Measurements from ENCODE around the gene MBP.

Gene MBP

DNA sequence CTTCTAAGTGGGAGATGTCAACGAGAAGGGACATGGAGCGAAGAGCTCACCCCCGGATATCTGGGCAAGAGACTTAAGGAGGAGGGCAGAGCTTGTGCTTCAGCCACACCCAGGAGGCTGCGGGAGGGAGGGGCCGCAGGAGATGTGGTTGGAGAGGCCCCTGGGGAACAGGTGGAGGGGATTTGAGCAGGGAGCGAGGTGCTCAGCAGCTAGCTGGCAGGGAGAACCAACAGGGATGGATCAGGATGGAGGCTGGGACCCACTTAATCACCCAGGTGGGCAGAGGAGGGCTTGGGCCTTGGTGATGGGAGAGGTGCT, 78.3 kb downstream of the MBP start:
- no peak for DNase-seq (ENCODE audit: low spot score)
- TF ChIP-seq, protein P1, sequence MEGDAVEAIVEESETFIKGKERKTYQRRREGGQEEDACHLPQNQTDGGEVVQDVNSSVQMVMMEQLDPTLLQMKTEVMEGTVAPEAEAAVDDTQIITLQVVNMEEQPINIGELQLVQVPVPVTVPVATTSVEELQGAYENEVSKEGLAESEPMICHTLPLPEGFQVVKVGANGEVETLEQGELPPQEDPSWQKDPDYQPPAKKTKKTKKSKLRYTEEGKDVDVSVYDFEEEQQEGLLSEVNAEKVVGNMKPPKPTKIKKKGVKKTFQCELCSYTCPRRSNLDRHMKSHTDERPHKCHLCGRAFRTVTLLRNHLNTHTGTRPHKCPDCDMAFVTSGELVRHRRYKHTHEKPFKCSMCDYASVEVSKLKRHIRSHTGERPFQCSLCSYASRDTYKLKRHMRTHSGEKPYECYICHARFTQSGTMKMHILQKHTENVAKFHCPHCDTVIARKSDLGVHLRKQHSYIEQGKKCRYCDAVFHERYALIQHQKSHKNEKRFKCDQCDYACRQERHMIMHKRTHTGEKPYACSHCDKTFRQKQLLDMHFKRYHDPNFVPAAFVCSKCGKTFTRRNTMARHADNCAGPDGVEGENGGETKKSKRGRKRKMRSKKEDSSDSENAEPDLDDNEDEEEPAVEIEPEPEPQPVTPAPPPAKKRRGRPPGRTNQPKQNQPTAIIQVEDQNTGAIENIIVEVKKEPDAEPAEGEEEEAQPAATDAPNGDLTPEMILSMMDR (IDR thresholded peaks at IDR 0.05; ENCODE audit: extremely low read depth, missing control alignments): no peak

DNA sequence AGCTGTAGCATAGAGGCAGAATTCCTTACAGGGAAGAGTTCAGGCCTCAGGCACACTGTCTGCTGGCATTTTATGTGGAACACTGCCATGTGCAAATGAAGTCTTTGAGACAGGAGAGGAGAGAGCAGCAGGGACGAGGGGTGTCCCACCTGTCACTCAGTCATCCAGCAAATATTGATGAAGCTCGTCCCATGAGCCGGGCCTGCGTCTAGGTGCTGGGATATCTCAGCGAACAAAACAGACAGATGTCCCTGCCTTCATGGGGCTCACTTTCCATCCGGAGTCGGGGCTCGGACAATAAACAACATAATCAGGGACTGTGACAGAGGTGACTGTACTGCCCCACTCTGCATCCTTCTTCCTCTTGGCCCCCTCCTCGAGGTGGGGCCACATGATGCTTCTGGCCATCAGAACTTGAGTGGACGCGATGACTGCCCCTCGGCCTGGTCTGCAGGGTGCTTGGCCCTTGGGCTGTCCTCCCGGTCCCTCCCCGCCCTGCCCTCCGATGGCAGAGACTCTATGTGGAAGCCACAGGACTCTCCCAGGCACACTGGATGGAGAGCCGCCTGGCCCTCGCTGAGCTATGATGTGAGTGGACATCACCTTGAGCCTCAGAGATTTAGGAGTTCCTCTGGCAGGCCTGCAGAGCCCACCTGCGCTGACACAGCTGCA, 78.8 kb downstream of the MBP start:
- no peak for DNase-seq (ENCODE audit: low spot score)
- TF ChIP-seq, protein P1 (IDR thresholded peaks at IDR 0.05; ENCODE audit: extremely low read depth, missing control alignments): no peak

DNA sequence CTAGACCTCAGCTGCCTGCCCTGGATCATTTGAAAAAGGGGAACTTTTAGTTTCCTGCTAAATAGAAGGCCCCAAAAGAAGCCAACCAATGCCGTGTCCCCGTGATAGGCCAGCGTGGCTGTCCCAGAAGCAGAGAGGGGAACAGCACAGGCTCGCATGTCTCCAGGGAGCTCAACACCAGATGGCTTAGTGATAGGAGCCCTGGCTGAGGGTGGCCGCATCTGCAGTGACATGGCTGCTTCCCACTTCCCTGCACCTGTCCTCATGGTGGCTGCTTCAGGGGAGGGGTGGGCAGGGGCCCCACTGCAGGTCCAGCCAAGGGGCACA, 79.6 kb downstream of the MBP start:
- TF ChIP-seq, protein P1 (IDR thresholded peaks at IDR 0.05; ENCODE audit: extremely low read depth, missing control alignments): no peak
- DNase-seq (ENCODE audit: low spot score): no peak

DNA sequence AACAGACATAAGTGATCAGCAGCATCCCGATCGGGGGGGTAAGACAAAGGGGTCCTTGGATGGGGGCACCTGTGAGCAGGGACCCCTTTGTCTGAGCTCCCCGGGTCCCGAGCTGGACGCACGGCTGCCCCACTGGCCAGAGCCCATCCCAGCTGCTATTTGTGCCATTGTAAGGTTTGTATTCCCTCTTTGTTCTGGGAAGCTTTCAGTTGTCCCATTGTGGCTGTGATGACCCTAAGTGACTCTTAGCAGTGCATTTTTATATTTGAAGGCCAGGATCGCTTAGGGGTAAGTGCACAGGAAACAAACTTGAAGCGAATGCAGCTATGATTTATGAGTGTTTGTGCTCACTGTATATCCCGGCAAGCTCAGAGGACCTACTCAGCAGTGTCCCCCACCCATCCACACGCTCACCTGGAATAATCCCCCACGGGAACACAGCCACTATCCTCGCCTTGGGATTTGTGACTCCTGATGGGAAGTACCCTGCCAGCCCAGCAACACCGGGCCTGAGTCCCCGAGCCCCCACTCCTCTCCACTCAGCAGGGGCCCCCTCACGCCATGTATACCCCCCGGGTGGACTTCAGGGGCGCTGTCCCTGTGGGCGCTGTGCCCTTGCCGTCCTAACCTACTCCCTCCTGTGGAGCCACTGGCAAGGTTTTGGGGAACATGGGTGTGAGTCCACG, 80.1 kb downstream of the MBP start:
- TF ChIP-seq, protein P1 (IDR thresholded peaks at IDR 0.05; ENCODE audit: extremely low read depth, missing control alignments): no peak
- no peak for DNase-seq (ENCODE audit: low spot score)

DNA sequence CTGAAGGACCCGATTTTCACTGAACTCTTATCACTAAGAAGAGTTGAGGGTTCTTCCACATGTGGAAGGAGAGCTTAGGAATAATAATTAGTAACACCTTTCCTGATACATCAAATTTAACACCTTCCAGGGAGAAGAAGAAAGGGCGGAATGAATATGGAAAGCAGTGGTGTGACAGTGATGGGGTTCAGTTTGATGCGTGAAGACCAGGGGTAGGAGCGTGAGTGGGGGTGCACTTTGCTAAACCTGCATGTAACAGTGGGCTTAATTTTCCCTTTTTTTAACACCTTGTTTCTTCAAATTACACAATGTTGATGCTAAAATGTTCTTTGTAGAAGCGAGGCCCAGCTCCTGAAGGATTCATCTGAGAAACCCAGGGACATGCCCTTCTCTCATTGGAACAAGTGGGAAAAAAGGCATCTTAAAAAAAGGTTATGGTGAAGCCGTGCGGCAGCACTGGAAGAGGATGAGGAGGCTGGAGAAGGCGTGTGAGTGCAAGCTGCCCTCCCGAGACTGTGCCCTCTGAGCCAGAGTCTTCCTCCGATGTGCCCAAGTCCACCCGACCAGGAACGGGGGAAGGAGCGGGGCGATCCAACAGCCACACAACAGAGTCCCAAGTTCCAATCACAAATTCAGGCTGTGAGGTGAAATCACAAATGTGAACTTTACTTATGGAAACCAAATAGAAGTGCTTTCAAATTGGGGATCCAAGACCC, 80.8 kb downstream of the MBP start:
- DNase-seq (ENCODE audit: low spot score): no peak
- TF ChIP-seq, protein P1 (IDR thresholded peaks at IDR 0.05; ENCODE audit: extremely low read depth, missing control alignments): no peak

DNA sequence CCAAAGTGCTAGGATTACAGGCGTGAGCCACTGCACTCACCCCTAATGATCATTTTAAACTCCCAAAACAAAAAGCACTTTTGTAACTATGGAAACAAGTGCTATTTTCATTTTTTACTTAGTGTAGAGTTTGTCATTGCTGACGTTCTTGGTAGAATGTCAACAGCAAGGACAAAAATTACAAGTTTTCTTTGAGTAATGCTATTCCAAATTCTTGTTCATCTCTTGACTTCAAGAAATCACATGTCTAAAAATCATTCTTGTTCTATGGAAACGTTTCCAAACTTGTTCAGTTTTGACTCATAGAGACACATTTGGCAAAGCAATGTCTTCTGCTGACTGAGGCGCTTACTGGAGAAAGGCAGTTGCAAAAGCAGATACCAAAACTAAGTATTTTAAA, 82.6 kb downstream of the MBP start:
- TF ChIP-seq, protein P1 (IDR thresholded peaks at IDR 0.05; ENCODE audit: extremely low read depth, missing control alignments): no peak

DNA sequence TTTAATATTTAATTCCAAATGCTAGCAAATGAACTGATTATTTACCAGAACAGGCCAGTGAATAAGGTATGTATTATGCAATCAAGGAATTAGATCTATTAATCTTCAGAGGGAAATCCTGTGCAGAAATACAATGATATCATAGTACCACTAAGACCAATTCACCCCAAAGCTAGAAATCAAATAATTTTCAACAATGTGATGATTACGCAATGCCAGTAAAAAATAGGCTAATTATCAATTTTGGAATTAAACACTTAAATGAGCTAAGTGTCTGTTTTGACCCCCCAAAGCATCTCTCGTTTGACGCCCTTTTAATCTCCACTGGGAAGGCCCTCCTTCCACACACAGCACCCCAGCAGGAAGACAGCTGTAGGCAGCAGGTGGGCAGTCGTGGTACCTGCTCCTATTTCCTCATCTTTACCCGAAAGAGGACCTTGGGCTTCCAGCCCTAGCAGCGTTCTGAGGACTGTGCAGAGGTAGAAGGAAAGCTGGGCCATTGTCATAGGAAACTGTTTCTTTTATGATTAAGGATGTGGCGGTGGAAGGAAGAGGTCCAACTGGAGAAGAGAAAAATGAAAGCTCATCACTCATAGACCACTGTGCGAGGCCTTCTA, 84.7 kb downstream of the MBP start:
- TF ChIP-seq, protein P1 (IDR thresholded peaks at IDR 0.05; ENCODE audit: extremely low read depth, missing control alignments): no peak
- DNase-seq (ENCODE audit: low spot score): no peak

More for the DNA sequence above, 82.6 kb downstream of the MBP start:
- no peak for DNase-seq (ENCODE audit: low spot score)

All from GM20000 (cell line).